HG03175 (cell line): ENCODE data around the gene TEX53.

ENCODE experiments used
- ATAC-seq: cut with Tn5 transposase; IDR thresholded peaks from one replicate; pipeline ENCODE4 v1.9.1; 2021; ENCODE audit warnings: mild to moderate bottlenecking, moderate library complexity; ENCODE audit not compliant: unreplicated experiment

TEX53 gene

DNA sequence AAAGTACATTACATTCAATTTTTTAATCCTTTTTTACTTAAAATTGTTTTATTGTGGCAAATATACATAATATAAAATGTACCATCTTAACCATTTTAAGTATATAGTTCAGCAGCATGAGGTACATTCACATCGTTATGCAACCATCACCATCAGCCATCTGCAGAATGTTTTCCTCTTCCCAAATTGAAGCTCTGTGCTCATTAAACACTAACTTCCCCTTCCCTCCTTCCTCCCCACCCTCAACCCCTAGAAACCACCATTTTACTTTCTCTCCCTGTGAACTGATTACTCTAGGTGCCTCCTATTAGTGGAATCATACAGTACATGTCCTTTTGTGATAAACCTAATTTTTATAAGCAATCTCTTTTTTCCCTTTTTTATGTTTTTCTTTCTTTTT lies 15.6 kb downstream of the TEX53 start:
- no peak for ATAC-seq

DNA sequence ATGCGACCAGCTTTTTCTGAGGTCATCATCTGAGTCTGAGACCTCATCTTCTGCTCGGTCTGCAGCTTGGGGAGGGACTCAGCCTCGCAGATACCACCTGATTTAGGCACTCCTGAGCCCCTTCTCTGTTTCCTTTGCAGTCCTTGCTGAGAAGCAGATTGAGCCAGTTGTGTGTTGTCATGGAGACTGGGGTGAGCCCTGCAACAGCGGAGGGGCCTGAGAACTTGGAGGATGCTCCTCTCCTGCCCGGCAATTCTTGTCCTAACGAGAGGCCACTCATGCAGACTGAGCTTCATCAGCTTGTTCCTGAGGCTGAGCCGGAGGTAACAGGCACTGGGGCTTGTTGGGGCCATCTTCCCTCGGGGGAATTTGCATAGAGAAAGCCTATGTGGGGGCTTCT lies 19.2 kb downstream of the TEX53 start:
- no peak for ATAC-seq

DNA sequence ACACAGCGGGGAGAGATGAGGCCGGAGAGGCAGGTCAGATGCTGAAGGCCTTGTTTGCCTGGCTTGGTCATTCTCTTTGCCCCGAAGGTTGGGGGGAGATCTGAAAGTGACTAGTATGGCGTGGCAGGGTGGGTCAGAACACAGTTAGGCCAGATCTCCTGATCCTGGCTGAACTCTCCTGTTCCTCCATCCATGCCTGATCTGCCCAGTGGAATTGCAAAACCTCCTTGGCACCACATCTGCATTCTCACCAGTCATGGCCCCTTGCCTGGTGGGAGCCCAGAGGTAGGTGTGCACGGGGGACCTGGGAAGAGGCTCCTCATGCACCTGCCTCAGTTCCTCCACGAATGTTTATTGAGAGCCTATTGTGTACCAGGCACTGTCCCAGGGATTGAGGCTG lies 23.2 kb downstream of the TEX53 start:
- no peak for ATAC-seq

GRCh38 chr9:114633438-114634089 lies 24.0 kb downstream of the TEX53 start:
- no peak for ATAC-seq

GRCh38 chr9:114631166-114631565 lies 26.4 kb downstream of the TEX53 start:
- no peak for ATAC-seq

DNA sequence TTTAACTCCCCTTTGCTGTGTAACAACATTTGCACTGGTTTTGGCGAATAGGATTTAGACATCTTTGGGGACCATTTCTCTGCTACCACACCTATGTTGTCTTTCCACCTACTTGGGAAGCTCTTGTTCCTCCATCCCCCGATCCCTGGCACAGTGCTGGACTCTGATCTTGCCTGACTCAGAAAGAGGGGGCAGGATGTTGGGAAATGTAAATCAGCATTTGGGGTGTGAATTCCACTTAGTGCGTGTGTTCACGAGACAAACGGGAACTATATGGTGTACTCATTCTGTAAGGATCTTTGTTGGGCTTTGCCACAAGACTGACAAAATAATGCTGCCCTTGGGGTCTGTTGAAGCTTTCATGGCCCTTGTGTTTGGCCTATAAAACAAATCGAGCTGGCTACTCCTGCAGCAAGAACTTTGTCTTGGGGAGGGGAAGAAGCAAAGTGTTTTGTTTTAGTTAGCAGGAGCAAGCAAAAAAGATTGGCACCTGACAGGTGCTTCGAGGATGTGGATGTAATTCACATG lies 28.0 kb downstream of the TEX53 start:
- no peak for ATAC-seq

- no peak for ATAC-seq
Observed at GRCh38 chr9:114627553-114627952, 30.1 kb downstream of the TEX53 start.

DNA sequence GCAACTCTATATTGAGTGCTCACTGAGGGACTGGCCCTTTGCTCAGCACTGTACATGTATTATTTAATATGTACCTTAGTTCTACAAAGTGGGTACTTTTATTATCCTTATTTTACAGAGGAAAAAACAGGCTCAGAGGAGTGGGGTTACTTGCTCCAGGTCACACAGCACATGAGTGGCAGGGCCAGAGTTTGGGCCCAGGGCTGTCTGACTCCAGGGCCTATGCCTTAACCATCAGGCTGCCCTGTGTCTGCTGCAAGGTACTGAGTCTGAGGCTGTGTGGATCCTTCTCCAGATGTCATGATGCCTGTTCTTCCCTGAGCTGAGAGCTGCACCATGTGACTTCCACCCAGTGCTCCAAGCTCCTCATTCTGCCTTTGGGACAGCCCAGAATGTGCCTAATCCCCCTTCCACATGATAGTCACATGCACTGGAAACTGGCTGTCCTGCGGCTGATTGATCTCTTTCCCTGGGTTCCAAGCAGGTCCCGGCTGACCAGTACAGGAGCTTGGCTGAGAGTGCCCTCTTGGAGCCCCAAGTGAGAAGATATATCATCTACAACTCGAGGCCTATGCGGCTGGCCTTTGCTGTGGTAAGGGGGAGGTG lies 31.1 kb downstream of the TEX53 start:
- ATAC-seq: no peak

DNA sequence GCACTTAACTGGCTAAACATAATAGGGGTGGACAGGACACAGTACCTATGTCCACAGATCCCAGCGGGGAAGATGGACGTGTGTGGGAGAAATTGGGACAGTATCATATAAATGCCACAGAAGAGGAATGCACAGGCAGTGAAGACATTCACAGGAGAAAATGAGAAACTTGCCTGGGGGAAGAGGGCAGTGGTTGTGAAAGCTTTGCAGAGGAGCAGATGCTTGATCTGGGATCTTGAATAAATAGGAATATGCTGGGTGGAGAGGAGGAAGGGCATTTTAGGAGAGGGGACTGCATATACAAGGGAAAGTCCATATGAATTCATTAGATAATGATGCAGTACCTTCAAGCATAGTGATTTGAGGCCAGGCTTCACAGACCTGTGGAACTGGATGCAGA lies 32.9 kb downstream of the TEX53 start:
- ATAC-seq: no peak

GRCh38 chr9:114621975-114622609 lies 35.5 kb downstream of the TEX53 start:
- no peak for ATAC-seq

DNA sequence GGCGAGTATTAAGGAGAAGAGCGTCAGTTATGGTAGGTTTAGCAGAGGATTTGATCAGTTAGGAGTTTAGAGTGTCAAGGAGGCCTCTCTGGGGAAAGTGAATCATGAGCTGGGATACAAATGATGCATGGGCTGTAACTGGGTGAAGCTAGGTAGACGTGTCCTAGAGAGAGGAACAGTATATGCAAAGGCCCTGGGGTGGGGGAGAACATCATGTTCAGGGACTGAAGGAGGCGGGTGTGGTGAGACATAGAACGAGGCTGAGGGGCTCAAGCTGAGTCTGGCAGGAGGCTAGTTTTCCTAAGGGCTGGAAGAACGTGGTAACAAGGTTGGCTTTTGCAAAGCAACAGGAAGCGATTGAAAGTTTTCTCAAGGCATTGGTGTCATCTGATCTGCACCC lies 36.0 kb downstream of the TEX53 start:
- ATAC-seq: no peak

DNA sequence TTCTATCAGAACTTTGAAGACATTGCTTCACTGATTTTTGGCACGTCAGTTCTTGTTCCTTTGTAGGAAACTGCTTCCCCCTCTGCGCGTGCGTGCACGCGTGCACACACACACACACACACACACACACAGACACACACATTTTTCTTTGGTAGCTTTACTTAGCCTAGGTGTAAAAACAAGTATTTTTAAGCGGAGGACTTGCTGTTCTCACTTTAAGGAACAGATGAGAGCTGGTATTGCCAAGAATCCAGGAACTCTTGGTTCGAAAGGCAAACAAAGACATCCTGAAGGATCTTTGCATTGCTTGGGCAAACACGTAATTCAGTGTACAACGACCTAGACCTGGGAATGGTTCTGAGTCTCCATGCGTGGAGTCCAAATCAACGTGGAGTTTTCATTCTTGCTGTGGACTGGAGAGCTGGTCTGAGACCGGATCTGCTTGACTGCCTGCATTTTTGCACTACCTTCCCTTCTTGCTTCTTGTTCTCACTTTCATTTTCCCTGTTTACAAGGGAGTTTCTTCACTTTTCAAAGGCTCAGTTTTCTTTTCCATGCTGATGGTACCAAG lies 38.3 kb downstream of the TEX53 start:
- ATAC-seq: peak; percentile 41

- ATAC-seq: peak; percentile 66
Observed at GRCh38 chr9:114616684-114617520, 40.7 kb downstream of the TEX53 start.

DNA sequence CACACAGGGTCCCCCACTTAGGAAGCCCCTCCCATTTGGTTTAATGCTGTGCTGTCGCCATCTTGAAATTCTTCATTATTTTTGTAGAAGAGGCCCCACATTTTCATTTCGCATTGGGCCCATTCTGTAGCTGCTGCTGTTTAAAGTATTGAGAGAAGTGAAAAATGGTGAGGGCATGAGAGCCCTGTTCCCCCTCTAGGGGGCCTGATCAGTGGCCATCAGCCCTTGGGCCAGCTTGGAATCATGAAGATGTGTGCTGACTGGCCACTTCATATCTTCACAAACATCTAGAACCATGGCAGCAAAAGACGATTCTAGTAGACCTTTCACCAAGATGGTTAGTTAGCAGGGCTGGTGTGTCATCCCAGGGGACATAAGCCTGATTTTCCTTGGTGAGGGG lies 43.2 kb downstream of the TEX53 start:
- ATAC-seq: no peak

- ATAC-seq: no peak
Observed at GRCh38 chr9:114613919-114614318, 43.7 kb downstream of the TEX53 start.

- ATAC-seq: no peak
Observed at GRCh38 chr9:114613087-114613486, 44.5 kb downstream of the TEX53 start.

DNA sequence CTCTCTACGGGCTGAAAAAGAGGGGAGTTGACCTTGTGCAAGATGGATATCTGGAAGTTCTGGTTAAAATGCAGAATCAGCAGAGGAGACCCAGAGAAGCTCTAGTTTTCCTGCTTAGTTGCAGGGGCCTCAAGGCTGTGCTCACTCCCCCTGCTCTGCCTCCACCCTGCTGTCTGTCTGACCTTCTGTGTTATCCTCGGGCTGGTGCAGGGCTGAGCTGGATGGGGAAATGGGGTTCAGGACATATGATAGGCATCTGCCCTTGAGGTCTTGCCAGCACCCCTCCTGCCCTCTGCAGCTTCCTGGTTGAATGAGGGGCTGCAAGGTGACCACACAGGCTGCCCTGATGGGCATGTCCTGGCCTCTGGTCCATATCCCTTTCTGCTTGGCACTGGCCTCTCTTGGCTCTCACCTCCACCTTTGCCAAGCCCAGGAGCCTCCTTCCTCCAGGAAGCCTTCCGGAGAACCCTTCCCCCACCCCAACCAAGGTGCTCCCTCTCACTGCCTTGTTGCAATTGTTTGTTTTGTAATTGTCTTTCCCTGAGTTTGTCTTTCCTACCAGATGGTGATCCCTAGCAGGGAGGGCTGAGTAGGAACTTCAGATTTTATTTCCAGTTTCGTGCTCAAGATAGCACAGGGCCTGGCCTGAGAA lies 45.2 kb downstream of the TEX53 start:
- ATAC-seq: no peak

DNA sequence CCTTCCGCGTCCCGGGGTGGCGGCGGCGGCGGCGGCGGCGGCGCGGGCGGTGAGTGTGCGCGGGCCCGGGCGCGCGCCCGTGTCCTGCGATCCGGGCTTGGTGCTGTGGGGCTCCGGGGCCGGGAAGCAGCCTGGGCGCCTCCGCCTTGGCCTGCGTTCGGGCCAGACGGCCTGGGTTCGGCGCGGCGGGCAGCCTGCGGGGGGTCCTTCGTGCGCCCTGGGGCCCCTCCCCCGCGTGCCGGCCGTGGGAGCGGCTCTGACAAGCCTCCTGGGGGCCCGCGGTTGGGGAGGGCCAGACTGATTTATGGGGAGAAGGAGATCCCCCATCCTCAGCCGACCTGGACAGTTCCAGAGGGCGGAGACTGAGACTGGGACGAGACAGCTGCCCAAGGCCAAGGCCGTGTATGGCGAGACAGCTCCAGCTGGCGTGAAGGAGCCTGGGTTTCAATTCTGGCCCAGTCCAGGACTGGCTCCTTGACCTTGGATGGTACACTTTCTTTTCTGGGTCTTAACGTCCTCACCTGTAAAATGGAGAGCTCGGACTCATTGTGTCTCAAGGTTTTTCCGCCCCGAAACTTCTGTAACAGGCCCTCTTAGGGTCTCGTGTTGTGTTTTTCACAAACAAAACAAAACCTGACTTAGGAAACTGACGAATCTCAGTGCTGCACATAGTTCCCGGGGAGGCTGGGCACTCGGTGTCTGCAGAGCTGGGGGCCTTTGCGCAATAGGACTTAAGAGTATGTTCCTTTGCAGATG lies 45.9 kb downstream of the TEX53 start:
- peak; percentile 47 for ATAC-seq

DNA sequence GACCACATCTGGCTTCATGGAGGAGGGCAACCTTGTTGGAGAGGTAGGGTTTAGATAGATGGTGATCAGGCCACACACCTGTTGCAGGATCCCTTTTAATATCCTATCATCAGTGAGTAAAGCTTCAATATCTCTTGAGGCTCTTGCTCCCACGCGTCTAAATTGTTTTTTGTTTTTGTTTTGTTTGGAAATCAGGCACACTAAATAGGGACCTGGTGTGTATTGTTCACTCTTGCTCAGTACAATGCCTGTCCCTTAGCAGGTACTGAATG lies 49.1 kb downstream of the TEX53 start:
- no peak for ATAC-seq
